BE2C (cell line): ENCODE results near the gene SGMS1.

Source experiments
- DNase-seq: peaks from one replicate; pipeline ENCODE4 v3.0.0-alpha.2; 2020
- H3K27me3 ChIP-seq: fragments of 250-450 bp; sonication (Bioruptor Pico); 2 replicates; pipeline ENCODE4 v1.5.1; 2020; ENCODE audit warnings: mild to moderate bottlenecking
- H3K36me3 ChIP-seq: fragments of 250-450 bp; sonication (Bioruptor Pico); 2 replicates; pipeline ENCODE4 v1.5.1; 2020; ENCODE audit warnings: mild to moderate bottlenecking
- H3K4me1 ChIP-seq: fragments of 250-450 bp; sonication (Bioruptor Pico); 2 replicates; pipeline ENCODE4 v1.5.1; 2020
- H3K4me3 ChIP-seq: 2 replicates; pipeline ENCODE4 v1.5.1; 2011; ENCODE audit warnings: low read depth, low read length
- H3K9me3 ChIP-seq: fragments of 250-450 bp; sonication (Bioruptor Pico); 2 replicates; pipeline ENCODE4 v1.5.1; 2020
- CTCF ChIP-seq: IDR thresholded peaks from 2 replicates; pipeline ENCODE4 v1.5.1; 2012; ENCODE audit warnings: mild to moderate bottlenecking, low read depth, low read length

The SGMS1 gene

GRCh38 chr10:50289196-50289595 lies 334.6 kb downstream of the SGMS1 start:
- no peaks in the 10 kb centered on the region for H3K4me1 ChIP-seq
- no peak for TF ChIP-seq CTCF
- DNase-seq = no peak

DNA sequence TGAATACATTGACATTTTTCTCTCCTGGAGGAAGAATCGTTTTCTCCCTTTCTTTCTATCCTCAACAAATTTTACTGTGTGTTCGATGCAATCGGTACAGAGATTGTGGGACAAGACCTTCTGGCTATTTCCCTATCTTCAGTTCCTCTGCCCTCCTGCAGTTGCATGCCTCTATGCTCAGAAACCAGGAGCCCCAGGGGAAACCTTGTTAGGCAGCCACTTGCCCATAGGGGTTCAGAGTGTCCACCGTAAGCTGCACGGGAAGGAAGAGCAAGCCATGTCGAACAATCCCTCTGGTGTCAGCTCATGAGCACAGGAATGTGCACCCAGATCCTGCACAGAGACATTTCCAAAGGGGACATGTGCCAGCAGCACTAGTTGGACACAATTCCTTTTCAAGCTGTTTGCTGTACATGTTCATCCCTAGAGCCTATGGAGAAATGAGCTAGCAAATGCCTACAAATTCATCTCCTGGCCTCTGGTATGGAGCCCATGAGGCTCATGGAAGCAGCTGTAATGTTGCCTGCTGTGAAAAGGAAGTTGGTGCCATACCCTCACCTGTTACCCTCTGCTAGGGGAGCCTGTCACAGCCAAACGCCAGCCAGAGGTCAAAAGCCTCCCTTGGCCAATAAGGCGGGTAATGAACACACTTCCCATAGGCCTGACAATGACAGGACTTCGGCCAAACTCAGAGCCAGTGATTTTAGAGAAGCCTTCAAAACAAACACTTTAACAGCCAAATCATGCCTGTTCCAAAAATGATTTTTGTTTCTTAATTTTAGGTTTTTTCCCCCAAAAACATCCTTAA lies 336.6 kb downstream of the SGMS1 start:
- no peak for TF ChIP-seq CTCF
- DNase-seq = no peak
- Histone ChIP-seq H3K27me3 (peaks cover 2% of the 10 kb centered on the region), H3K4me1 (no peaks in the 10 kb centered on the region), H3K4me3 (no peak overlapping the region), H3K9me3 (no peaks in the 10 kb centered on the region), H3K36me3 (no peaks in the 10 kb centered on the region)

More at GRCh38 chr10:50289196-50289595, 334.6 kb downstream of the SGMS1 start:
- H3K36me3 ChIP-seq = no peaks in the 10 kb centered on the region
- peaks cover 2% of the 10 kb centered on the region for H3K27me3 ChIP-seq
- no peaks in the 10 kb centered on the region for H3K9me3 ChIP-seq
- no peak overlapping the region for H3K4me3 ChIP-seq

DNA sequence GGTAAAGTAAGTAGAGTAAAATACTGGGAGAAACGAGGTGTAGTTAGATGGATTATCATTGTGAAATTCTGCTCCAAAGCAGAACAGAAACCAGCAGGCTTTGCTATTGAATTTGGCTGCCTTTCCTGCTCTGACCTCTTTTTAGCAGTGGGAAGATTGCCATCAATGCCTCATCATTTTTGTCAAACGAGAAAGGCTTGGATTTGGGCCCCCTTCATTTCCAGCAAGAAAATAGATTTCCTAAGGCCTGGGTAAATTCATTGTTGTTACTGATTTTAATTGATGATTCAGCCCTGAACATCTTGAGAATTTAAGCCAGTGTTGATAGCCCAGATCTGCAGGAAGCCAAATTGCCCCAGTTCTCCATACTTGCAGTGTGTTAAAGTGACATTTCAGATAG lies 337.2 kb downstream of the SGMS1 start:
- no peaks in the 10 kb centered on the region for H3K9me3 ChIP-seq
- no peak for TF ChIP-seq CTCF
- no peaks in the 10 kb centered on the region for H3K36me3 ChIP-seq
- DNase-seq = no peak
- no peak overlapping the region for H3K4me3 ChIP-seq
- peaks cover 2% of the 10 kb centered on the region for H3K27me3 ChIP-seq
- no peaks in the 10 kb centered on the region for H3K4me1 ChIP-seq

GRCh38 chr10:50281967-50282522 lies 341.7 kb downstream of the SGMS1 start:
- TF ChIP-seq CTCF = no peak
- Histone ChIP-seq H3K36me3 (no peaks in the 10 kb centered on the region), H3K4me1 (no peaks in the 10 kb centered on the region), H3K9me3 (no peaks in the 10 kb centered on the region), H3K4me3 (no peak overlapping the region), H3K27me3 (no peaks in the 10 kb centered on the region; the same call in none of the 2 replicates)
- no peak for DNase-seq

- Histone ChIP-seq H3K36me3 (no peaks in the 10 kb centered on the region), H3K4me1 (no peaks in the 10 kb centered on the region), H3K4me3 (no peak overlapping the region), H3K27me3 (no peaks in the 10 kb centered on the region; the same call in none of the 2 replicates), H3K9me3 (no peaks in the 10 kb centered on the region)
- no peak for TF ChIP-seq CTCF
- no peak for DNase-seq
Measured at GRCh38 chr10:50281210-50281966, 342.4 kb downstream of the SGMS1 start.
